MM.1S (cell line): ENCODE data around the gene CCDC171.
A peak's percentile ranks its signal among the peaks of the same experiment; 100 is the strongest.

Source experiments
- DNase-seq: peaks from one replicate; pipeline ENCODE4 v3.0.0-alpha.2; 2015
- H2AFZ ChIP-seq: fragments of 300-600 bp; sonication (generic); 2 replicates; pipeline ENCODE4 v1.6.0; 2016; ENCODE audit warnings: antibody characterized with exemption, low read length
- H3F3A ChIP-seq: fragments of 300-600 bp; sonication (generic); 2 replicates; pipeline ENCODE4 v1.6.1; 2016; ENCODE audit warnings: mild to moderate bottlenecking, antibody characterized with exemption, low read length, moderate library complexity, mixed read lengths; ENCODE audit not compliant: insufficient read depth
- H3K27ac ChIP-seq: fragments of 300-600 bp; sonication (generic); 2 replicates; pipeline ENCODE4 v1.5.1; 2016; ENCODE audit warnings: mild to moderate bottlenecking, low read length
- H3K27me3 ChIP-seq: fragments of 300-600 bp; sonication (generic); replicated peaks from 2 replicates; pipeline ENCODE4 v1.6.0; 2016; ENCODE audit warnings: low read length; ENCODE audit not compliant: insufficient read depth
- H3K36me3 ChIP-seq: fragments of 300-600 bp; sonication (generic); replicated peaks from 2 replicates; pipeline ENCODE4 v1.6.1; 2016; ENCODE audit warnings: mild to moderate bottlenecking, low read length, mixed read lengths; ENCODE audit not compliant: insufficient read depth
- H3K4me1 ChIP-seq: fragments of 300-600 bp; sonication (generic); 2 replicates; pipeline ENCODE4 v1.6.1; 2016; ENCODE audit warnings: low read length, mixed read lengths
- H3K4me2 ChIP-seq: fragments of 300-600 bp; sonication (generic); 2 replicates; pipeline ENCODE4 v1.6.0; 2016; ENCODE audit warnings: low read depth, low read length
- H3K4me3 ChIP-seq: fragments of 300-600 bp; sonication (generic); 2 replicates; pipeline ENCODE4 v1.5.1; 2016; ENCODE audit warnings: low read length, mixed read lengths
- H3K79me2 ChIP-seq: fragments of 300-600 bp; sonication (generic); 2 replicates; pipeline ENCODE4 v1.6.1; 2016; ENCODE audit warnings: mixed run types, low read length, mixed read lengths
- H3K9ac ChIP-seq: fragments of 300-600 bp; sonication (generic); 2 replicates; pipeline ENCODE4 v1.6.1; 2016; ENCODE audit warnings: low read length, mixed read lengths
- H3K9me2 ChIP-seq: fragments of 300-600 bp; sonication (generic); replicated peaks from 2 replicates; pipeline ENCODE4 v1.6.1; 2016; ENCODE audit warnings: mild to moderate bottlenecking, low read length, mixed read lengths; ENCODE audit not compliant: insufficient read depth
- H3K9me3 ChIP-seq: fragments of 300-600 bp; sonication (generic); replicated peaks from 2 replicates; pipeline ENCODE4 v1.6.1; 2016; ENCODE audit warnings: mild to moderate bottlenecking, low read length, mixed read lengths; ENCODE audit not compliant: insufficient read depth
- H4K20me1 ChIP-seq: fragments of 300-600 bp; sonication (generic); 2 replicates; pipeline ENCODE4 v1.6.1; 2016; ENCODE audit warnings: mild to moderate bottlenecking, low read length, moderate library complexity, mixed read lengths; ENCODE audit not compliant: insufficient read depth
- EZH2 ChIP-seq: fragments of 300-600 bp; sonication (generic); optimal IDR thresholded peaks from 2 replicates; pipeline ENCODE3; 2017; ENCODE audit warnings: low read depth, mild to moderate bottlenecking, antibody characterized with exemption, low read length, mixed read lengths
- EZH2phosphoT487 ChIP-seq: fragments of 300-600 bp; sonication (generic); IDR thresholded peaks from 2 replicates; pipeline ENCODE4 v1.6.1; 2018; ENCODE audit warnings: antibody characterized with exemption, low read length
- TF ChIP-seq, protein P1 (sequence below): fragments of 300-600 bp; sonication (generic); IDR thresholded peaks from 2 replicates; pipeline ENCODE4 v1.5.1; 2016; ENCODE audit warnings: antibody characterized with exemption, low read length, mixed read lengths

CCDC171 gene

GRCh38 chr9:15837079-15837679 lies 284.3 kb downstream of the CCDC171 start:
- Histone ChIP-seq H3K27me3 (no peaks in the 10 kb centered on the region), H3K79me2 (no peaks in the 10 kb centered on the region), H3K4me2 (no peak overlapping the region), H3K9me2 (no peaks in the 10 kb centered on the region), H2AFZ (no peak overlapping the region), H3K36me3 (no peaks in the 10 kb centered on the region), H3K4me1 (no peaks in the 10 kb centered on the region), H4K20me1 (no peaks in the 10 kb centered on the region), H3F3A (no peaks in the 10 kb centered on the region), H3K9ac (no peak overlapping the region), H3K9me3 (no peaks in the 10 kb centered on the region), H3K4me3 (no peak overlapping the region), H3K27ac (no peak overlapping the region)
- peak; percentile 43 for DNase-seq
- TF ChIP-seq EZH2 = no peak
- TF ChIP-seq EZH2phosphoT487 = no peak
- TF ChIP-seq, protein P1, sequence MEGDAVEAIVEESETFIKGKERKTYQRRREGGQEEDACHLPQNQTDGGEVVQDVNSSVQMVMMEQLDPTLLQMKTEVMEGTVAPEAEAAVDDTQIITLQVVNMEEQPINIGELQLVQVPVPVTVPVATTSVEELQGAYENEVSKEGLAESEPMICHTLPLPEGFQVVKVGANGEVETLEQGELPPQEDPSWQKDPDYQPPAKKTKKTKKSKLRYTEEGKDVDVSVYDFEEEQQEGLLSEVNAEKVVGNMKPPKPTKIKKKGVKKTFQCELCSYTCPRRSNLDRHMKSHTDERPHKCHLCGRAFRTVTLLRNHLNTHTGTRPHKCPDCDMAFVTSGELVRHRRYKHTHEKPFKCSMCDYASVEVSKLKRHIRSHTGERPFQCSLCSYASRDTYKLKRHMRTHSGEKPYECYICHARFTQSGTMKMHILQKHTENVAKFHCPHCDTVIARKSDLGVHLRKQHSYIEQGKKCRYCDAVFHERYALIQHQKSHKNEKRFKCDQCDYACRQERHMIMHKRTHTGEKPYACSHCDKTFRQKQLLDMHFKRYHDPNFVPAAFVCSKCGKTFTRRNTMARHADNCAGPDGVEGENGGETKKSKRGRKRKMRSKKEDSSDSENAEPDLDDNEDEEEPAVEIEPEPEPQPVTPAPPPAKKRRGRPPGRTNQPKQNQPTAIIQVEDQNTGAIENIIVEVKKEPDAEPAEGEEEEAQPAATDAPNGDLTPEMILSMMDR = peak; percentile 52

DNA sequence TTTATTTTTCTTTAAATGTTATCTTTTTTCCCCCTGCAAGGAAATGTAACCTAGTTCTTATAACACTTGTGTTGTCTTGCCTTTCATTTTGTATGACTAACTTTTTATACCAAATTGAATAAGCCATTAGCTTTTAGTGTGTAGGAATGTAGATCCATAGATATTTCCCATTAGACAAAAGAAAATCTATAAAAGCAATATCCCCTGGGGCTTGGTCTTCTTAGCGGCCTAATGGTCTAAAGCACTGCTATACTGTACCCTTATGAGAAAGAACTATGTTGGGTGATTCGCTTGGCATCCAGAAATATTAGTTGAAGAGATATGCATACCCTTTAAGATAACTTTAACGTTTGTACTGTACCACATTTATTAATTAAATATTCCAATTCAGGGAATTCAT lies 289.2 kb downstream of the CCDC171 start:
- Histone ChIP-seq H3F3A (no peaks in the 10 kb centered on the region), H3K27me3 (no peaks in the 10 kb centered on the region), H3K9ac (no peak overlapping the region), H3K79me2 (no peaks in the 10 kb centered on the region), H3K4me2 (no peak overlapping the region), H2AFZ (no peak overlapping the region), H3K4me1 (no peaks in the 10 kb centered on the region), H3K4me3 (no peak overlapping the region), H3K9me2 (no peaks in the 10 kb centered on the region), H3K36me3 (no peaks in the 10 kb centered on the region), H3K9me3 (no peaks in the 10 kb centered on the region), H3K27ac (no peak overlapping the region), H4K20me1 (no peaks in the 10 kb centered on the region)
- TF ChIP-seq EZH2 = no peak
- TF ChIP-seq, protein P1 = no peak
- no peak for TF ChIP-seq EZH2phosphoT487
- DNase-seq = no peak

GRCh38 chr9:15843316-15843715 lies 290.5 kb downstream of the CCDC171 start:
- Histone ChIP-seq H3K4me1 (no peaks in the 10 kb centered on the region), H3K9me3 (no peaks in the 10 kb centered on the region), H3K9ac (no peak overlapping the region), H3K79me2 (no peaks in the 10 kb centered on the region), H3K36me3 (no peaks in the 10 kb centered on the region), H2AFZ (no peak overlapping the region), H3F3A (no peaks in the 10 kb centered on the region), H3K9me2 (no peaks in the 10 kb centered on the region), H3K4me2 (no peak overlapping the region), H3K27me3 (no peaks in the 10 kb centered on the region), H3K27ac (no peak overlapping the region), H4K20me1 (no peaks in the 10 kb centered on the region), H3K4me3 (no peak overlapping the region)
- no peak for DNase-seq
- TF ChIP-seq, protein P1 = no peak
